C4-2B (cell line): ENCODE data around the gene ZNF23.

Experiments used
- ZFX ChIP-seq: fragments of 450-650 bp; IDR thresholded peaks from 2 replicates; pipeline ENCODE4 v1.6.1; 2017
- TF ChIP-seq, protein P1 (sequence below): fragments of 450-650 bp; conservative IDR thresholded peaks from 2 replicates; pipeline ENCODE4 v1.5.1; 2017; ENCODE audit warnings: mild to moderate bottlenecking

DNA sequence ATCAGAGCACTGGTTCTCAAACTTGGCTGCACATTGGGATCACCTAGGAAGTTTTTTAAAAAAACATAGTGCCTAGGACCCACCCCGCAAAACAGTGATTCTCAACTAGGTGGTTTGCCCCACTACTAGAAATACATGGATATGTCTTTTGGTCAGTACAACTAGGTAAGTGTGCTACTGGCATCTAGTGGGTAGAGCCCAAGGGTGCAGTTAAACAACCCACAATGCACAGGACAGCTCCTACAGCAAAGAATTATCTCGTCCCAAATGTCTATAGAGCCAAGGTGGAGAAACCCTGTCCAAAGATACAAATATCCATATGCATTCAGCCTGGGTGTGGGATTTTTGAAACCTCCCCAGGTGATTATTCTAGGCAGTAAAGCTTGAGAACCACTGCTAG lies 38.9 kb upstream of the ZNF23 start:
- TF ChIP-seq, protein P1, sequence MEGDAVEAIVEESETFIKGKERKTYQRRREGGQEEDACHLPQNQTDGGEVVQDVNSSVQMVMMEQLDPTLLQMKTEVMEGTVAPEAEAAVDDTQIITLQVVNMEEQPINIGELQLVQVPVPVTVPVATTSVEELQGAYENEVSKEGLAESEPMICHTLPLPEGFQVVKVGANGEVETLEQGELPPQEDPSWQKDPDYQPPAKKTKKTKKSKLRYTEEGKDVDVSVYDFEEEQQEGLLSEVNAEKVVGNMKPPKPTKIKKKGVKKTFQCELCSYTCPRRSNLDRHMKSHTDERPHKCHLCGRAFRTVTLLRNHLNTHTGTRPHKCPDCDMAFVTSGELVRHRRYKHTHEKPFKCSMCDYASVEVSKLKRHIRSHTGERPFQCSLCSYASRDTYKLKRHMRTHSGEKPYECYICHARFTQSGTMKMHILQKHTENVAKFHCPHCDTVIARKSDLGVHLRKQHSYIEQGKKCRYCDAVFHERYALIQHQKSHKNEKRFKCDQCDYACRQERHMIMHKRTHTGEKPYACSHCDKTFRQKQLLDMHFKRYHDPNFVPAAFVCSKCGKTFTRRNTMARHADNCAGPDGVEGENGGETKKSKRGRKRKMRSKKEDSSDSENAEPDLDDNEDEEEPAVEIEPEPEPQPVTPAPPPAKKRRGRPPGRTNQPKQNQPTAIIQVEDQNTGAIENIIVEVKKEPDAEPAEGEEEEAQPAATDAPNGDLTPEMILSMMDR: no peak
- no peak for TF ChIP-seq ZFX
